Measurements from ENCODE around the gene TPGS1.
A peak's percentile ranks its signal among the peaks of the same experiment; 100 is the strongest.
"Not testable (repeated sequence)": the region's sequence is repeated elsewhere in the genome, so short reads cannot be mapped to it uniquely, and the experiment has no call there.

Gene TPGS1

DNA sequence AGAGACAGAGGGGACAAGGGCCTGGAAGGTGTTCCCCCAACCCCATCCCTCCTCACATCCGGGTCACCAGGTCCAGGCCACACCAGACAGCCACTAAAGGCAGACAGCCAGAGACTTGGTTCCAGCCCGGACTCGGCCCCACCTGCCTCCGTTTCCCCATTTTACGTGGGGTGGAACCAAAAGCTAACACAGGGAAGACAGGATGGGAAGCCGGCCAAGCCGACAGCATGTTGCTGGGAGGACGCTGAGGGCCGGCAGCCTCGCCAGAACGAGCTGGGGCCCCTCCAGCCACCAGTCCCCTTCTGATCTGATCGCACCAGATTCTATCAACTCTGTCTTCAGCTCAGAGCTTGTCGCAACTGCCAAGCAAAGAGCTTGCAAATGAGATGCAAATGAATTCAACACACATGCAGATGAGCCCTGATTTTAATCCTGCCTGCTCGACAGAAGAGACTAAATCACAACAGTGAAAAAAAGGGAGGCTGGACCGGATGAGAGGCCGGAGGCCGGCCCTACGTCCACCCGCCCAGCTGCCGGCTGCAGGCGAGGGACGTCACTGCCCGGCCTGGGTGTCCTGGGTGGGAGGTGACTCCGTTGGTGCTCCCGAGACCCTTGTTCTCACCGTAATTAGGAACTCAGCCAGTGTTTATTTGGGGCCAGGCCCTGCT is 28.9 kb upstream of the TPGS1 start:
- no peak for DNase-seq

DNA sequence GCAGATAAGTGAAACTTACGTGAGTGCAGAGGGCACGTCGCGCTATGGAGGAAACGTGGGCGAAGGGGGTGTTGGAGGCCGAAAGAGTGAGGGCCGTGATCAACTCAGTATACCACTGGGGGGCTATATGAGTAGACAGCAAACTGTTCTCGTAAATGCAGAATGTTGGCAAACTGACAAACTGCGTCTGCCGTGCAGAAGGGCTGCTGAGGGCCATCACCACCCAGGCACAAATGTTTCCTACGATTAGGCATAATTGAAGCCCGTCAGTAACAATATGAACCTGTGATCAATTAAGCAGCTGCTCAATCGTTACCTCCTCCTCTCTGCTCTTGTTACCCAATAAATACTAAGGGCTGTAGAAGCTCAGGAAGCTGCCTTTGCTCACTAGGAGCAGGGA is 28.3 kb upstream of the TPGS1 start:
- no peak for DNase-seq

DNA sequence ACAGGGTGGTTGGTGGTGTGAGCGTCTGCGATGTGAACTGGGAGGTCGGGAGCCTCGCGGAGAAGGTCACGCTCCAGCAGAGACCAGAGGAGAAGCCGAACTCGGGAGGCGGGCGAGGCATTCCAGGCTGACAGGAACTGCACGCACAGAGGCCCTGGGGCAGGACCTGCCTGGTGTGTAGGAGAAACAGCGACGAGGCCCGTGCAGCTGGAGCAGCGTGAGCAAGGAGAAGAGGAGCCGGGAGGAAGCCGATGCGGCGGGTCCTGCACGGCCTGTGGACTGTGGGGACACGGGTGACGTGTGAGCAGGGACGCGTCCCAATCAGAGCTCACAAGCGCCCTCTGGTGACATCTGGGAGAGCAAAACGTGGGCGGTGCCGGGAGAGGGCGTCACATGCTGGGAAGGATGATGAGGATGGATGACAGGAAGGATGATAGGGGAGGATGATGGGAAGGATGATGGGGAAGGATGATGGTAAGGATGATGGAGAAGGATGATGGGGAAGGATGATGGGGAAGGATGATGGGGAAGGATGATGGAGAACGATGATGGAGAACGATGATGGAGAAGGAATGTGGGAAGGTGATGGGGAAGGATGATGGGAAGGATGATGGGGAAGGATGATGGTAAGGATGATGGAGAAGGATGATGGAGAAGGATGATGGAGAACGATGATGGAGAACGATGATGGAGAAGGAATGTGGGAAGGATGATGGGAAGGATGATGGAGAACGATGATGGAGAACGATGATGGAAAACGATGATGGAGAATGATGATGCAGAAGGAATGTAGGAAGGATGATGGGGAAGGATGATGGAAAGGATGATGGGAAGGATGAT is 27.1 kb upstream of the TPGS1 start:
- peak in 1 of 2 experiments; percentile 42 for DNase-seq

DNA sequence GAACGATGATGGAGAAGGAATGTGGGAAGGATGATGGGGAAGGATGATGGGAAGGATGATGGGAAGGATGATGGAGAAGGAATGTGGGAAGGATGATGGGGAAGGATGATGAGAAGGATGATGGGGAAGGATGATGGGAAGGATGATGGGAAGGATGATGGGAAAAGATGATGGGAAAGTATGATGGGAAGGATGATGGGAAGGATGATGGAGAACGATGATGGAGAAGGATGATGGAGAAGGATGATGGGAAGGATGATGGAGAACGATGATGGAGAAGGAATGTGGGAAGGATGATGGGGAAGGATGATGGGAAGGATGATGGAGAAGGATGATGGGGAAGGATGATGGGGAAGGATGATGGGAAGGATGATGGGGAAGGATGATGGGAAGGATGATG is 26.2 kb upstream of the TPGS1 start:
- not testable (repeated sequence) for DNase-seq

DNA sequence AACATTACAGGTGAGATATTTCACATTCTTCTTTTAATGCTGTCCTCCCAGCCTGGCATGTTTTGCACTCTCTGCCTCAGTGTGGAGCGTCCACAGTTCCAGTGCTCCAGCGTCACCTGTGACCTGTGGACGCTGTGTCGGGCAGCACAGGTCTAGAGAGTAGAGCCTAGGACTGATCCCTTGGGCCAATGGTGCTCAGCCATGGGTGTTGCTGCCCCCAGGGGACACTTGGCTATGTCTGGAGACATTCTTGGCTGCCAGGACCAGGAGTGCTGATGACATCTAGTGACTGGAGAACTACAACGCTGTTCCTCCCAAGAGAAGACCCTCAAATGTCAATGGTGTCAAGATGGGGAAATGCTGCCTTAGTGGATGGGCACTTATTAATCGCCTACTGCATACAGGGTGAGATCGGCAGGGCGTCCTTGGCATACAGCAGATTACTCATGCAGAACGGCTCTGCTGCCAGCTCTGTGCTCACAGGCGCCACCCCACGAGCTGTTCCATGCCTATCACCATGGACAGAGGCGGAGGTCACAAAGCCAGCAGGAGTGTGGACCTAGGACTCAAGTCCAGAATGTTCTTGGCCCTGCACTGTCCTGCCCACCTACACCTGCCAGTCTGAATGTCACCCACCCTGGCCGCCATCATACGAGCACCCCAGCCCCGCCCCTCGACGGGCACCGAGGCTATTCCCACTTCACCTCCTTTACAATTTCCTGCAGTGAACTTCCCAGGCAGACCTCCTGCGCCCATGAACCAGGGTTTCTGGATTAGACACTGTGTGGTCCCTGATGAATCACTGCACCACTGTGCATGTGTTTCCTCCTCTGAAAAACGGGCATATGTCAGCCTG is 24.9 kb upstream of the TPGS1 start:
- DNase-seq = no peak

DNA sequence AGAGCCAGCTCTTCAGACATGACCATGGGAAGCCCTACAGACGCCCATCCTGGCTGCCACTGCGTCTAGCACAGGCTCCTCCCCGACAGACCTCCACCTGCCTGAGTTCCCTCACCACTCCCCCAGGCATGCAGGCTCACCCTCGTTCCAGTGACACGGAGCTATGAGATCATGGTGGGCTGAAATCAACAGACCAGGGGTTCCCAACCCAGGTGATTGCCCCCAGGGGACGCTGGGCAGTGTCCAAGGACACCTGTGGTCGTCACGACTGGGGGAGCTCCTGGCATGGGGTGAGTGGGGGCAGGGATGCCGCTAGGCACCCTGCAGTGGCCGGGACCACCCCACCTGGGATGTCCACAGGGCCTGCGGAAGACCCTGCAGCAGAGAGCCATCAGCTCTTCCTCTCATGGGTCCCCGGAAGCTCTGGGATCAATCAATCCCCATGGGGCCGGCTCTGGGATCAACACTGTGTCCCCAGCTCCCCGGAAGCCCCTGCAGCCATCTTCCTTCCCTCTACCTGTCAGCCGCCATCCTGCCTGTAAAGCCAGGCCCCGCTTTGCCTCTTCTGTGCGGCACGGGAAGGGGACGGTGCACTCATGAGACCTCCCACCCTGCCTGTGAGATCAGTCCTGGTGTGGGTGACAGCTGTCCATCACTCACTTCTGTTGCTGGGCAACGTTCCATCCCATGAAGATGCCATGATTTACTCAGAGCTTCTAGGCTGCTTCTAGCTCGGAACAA is 23.8 kb upstream of the TPGS1 start:
- no peak for DNase-seq

DNA sequence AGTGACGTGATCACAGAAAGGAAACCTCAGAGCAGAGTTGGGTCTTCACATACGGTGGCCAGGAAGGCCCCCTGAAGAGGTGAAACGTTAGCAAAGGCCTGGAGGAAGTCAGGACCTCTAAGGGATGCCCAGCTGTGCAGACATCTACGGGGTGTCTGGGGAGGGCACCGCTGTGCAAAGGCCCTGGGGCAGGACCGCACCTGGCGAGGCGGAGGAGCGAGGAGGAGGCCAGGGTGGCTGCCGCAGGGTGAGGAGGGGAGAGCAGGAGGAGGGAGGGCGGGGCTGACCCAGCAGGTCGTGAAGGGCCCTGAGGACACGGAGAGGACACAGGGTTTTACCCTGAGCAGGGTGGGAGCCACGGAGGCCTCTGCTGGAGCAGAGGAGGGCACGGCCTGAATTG is 22.8 kb upstream of the TPGS1 start:
- no peak for DNase-seq

DNA sequence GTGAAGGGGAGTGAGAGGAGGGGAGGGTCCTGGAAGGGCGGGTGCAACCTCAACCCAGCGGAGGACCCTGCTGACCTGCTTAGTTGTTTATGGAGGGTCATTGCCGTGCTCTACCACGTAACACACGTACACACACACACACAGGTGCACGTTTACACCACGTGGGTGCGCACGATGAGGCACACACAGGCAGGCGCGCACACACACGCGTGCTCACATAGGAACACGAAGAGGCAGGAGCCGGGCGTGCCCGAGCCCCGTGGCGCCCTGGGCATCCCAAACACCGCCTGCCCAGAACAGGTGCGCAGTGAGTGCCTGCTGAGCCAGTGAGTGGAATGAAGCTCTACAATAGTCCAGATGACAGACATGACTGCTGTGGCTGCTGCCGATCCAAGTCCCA is 22.2 kb upstream of the TPGS1 start:
- DNase-seq = peak; percentile 38 to 72

DNA sequence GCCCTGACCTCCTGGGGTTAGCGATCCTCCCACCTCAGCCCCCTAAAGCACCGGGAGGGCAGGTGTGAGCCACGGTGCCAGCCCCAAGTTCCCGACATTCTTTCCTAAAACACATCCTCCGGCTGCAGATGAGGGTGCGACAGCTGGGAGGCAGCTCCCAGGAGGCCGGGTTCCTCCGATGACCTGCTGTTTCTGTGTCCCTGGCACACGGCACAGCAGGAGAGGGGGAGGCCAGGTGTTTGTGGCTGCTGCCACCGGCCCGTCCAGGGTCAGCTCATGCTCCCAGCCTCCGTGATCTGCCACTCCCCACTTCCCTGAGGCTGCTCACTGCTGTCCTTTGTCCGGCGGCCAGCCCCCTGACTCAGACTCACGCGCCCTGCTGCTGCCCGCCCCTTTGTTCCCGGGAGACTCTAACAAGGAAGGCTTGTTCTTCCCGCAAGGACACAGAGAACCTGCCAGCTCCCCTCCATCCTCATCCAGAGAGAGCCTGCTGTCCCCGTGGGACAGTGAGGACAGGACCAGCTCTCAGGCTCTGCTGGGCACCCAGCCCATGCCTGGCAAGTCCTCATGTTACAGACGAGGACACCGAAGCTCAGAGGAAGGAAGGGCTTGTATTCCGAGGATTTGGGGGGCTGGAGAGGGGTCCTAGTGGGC is 21.6 kb upstream of the TPGS1 start:
- DNase-seq = peak; percentile 72 to 78

DNA sequence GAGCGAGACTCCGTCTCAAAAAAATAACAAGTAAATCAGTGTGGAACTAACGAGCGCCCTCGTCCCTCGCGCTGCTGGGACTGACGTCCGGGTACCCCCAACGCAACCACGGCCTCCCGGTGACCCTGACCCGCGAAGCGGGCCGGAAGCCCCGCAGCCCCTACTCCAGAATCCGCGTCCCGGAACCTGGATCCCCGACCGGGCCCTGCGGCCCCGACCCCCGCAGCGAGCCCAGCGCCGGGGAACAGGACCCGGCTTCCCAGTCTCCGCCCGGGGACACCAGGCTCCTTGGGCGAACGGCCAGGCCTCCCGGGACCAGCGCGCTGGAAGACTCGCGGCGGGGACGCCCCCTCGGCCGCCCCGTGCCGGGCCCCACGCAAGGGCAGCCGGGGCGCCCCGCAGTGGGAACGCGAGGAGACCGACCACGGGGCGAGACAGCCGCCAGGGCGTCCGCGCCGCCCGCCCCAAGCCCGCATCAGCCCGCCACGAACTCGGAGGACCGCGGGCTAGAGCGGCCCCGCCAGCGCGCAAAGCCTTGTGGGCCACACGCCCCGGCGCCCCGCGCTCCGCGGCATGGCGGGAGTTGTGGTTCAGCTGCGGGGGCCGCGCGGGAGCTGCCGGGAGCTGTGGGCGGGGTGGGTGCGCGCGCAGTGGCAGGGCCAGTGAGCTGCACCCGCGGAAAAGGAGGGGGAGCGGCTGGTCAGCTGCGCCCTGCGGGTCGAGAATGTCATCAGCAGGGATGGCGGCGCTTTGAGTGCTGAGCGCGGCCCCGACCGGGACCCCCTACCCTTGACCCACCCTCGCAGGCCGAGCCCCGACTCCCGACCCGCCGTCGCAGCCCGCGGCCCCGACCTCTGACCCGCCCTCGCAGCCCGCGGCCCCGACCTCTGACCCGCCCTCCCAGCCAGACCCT is 18.5 kb upstream of the TPGS1 start:
- DNase-seq = peak; percentile 86 to 96

DNA sequence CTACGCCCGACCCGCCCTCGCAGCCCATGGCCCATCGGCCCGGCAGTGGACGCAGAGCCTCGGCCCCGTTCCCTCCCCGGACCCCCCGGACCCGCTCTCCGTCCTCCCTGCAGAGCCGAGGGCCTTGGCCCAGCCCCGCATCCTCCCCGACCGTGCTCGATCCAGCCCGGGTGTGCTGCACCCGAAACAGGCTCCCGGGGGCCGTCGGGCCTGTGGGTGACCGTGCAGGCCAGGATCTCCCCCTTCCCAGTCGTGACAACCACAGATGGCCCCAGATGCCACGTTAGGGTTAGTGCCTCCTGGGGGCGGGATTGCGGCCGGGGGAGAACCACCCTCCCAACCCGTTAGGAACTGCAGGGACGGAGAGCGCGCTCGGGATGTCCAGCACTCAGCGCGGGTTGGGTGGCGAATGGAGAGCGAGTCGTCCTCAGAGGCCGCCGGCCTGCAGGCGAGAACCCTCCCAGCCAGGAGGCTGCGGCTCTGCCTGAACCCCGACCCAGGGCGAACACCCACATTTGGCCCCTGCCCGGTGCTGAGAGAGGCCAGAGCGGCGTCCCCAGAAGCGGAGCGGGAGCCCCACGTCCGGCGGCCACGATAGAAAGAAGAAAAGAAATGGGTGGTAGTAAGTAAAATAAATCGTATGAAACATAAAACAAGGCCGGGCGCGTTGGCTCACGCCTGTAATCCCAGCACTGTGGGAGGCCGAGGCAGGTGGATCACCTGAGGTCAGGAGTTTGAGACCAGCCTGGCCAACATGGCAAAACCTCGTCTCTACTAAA is 17.7 kb upstream of the TPGS1 start:
- DNase-seq = no peak

DNA sequence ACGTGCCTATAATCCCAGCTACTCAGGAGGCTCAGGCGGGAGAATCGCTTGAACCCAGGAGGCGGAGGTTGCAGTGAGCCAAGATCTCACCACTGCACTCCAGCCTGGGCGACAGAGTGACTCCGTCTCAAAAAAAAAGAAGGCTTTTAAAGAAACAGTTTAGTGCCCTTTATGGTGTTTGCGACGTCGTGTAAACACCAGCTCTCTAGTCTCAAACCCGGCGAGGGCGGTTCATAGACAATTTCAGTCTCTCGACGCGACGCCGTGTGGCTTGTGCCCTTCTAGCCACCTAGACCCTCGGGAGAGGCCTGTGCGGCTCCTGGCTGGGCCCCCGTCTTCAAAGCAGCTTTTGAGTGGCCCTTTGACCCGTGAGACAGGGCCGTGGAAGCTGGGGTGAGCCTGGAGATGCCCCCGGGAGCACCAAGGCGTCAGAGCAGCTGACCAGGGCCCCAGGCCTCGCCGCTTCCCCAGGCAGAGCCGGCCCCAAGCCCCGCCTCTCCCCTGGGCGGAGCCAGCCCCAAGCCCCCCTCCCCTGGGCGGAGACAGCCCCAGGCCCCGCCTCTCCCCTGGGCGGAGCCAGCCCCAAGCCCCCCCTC is 16.1 kb upstream of the TPGS1 start:
- DNase-seq = no peak

DNA sequence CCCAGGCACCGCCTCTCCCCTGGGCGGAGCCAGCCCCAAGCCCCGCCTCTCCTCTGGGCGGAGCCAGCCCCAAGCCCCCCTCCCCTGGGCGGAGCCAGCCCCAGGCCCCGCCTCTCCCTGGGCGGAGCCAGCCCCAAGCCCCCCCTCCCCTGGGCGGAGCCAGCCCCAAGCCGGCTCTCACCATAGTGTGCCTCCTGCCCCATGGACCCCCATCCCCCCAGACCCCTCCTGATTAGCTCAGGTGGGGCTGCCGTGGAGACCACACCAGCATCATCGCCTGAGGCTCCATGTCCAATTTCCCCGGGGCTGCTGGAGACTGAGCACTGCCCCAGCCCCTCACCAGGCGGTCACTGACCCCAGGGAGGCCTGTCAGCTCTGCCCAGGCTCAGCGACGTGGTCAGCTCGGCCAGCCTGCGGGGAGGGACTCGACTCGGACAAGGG is 15.2 kb upstream of the TPGS1 start:
- DNase-seq = no peak

DNA sequence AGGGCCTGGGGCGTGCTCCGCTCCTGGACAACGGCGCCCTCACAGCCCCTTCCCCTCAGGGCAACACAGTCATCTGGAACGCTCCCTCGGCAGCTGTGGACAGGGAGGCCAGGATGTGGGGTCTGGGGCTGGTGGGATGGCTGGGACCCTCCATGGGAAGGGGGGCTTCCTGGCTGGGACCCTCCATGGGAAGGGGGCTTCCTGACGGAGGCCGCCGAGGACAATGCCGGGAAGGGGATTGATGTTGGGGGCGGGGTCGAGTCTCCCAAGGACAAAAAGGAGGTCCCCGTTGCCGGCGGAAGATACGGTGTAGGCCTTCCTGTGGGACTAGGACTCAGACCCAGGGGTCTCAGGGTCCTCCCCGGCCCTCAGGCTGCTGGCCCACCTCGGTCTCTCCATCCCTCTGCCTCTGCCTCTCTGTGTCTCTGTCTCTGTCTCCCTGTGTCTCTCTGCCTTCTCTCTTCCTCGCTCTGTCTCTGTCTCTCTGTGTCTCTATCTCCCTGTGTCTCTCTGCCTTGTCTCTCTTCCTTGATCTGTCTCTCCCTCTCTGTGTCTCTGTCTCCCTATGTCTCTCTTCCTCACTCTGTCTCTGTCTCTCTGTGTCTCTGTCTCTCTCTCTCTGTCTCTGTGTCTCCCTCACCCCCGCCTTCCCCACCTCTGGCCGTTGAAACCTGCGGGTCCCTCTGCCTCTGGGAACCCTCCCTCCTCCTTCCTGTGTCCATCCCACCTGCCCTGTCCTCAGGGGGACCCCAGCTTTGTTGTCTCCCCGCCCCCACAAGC is 13.7 kb upstream of the TPGS1 start:
- DNase-seq = no peak

DNA sequence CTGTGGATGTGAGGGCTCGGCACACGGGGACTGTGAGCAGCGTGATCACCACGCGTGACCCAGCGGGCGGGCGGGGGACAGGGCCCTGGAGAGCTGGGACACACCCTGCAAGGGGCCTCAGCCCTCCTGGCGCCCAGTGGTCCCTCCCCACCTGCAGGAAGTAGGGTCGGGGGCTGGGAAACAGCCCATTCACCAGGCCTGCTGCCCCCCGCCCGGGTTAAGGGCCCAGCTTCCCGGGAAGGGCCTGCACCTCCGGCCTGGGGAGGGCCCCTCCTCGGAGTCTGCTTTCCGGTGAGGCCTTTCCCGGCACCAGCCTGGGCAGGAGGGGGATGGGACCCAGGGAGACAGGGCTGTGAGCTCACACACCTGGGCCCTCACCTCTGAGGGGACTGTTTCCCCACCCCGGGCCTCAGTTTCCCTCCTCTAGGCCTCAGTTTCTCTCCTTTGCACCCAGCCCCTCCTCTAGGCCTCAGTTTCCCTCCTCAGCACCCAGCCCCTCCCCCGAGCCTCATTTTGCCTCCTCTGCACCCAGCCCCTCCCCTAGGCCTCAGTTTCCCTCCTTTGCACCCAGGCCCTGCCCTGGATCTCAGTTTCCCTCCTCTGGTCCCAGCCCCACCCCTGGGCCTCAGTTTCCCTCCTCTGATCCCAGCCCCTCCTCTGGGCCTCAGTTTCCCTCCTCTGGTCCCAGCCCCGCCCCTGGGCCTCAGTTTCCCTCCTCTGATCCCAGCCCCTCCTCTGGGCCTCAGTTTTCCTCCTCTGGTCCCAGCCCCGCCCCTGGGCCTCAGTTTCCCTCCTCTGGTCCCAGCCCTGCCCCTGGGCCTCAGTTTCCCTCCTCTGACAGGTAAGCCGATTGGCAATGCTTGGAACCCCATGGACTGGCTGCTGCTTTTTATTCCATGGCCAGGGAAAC is 12.9 kb upstream of the TPGS1 start:
- DNase-seq = no peak

DNA sequence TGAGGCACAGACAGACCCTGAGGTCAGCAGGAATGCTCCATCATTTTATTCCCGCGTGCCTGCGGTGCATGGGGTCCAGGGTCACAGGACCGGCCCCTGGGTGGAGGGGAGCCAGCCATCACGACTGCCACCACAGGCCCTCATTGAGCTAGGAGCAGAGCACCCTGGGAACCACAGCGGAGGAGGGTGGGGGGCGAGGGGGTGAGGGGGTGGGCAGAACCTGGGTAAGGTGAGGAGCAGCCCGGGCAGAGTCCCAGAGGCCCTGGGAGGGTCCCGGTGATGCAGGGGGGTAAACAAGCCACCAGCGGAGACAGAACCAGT is 12.3 kb upstream of the TPGS1 start:
- no peak for DNase-seq

DNA sequence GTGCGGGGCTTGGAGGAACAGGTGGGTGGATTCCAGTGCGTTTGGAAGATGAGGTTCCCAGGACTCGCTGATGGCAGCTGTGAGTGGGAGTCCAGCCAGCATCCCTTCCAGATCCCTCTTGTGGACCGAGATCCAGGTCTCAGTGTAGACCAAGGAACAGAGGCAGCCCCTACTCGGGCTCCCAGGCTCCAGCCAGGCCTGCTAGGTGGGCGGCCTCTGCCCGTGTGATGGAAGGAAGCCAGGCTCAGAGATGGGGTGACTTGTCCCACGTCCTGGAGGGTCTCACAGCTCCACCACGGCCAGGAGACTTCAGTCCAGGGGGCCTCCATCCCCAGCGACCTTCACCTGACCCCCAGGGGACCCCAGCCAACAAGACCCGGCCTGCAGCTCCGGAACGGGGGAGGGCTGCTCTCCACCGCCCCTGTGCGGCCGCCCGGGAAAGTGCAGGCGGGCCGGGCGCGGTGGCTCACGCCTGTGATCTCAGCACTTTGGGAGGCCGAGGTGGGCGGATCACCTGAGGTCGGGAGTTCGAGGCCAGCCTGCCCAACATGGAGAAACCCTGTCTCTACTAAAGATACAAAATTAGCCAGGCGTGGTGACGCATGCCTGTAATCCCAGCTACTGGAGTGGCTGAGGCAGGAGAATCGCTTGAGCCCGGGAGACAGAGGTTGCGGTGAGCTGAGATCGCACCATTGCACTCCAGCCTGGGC is 11.7 kb upstream of the TPGS1 start:
- peak; percentile 24 to 61 for DNase-seq
